Activated CD4-positive, alpha-beta T cell treated with anti-CD3 and anti-CD28 coated beads, Interleukin-2, amount 10 ng/mL, durations not matched to agents 7 days and 5 days (primary cell): Measurements from ENCODE around the gene FBXO40. TPM values are rescaled to one million over a fixed set of nuclear protein-coding genes. Genes with fewer than 3 reads are reported as not detected.

Source experiments
- CTCF ChIA-PET: fragments of 350-600 bp; sonication (Branson Sonifier 250); formaldehyde crosslinking; loops from one replicate; lab custom pipeline; 2021; ENCODE audit warnings: antibody characterized with exemption; lab: Charles Lee
- POLR2A ChIA-PET: fragments of 350-600 bp; sonication (Branson Sonifier 250); formaldehyde crosslinking; loops from one replicate; lab custom pipeline; 2021; ENCODE audit warnings: antibody characterized with exemption; lab: Charles Lee
- DNase-seq: peaks from one replicate; pipeline ENCODE4 v3.0.0-alpha.2; 2020
- H3K27ac Mint-ChIP-seq: one replicate; pipeline ENCODE4 v1.8.0; 2021; ENCODE audit warnings: mild to moderate bottlenecking, moderate library complexity, mixed read lengths
- H3K27me3 Mint-ChIP-seq: one replicate; pipeline ENCODE4 v1.8.0; 2021; ENCODE audit warnings: mixed read lengths
- H3K36me3 Mint-ChIP-seq: one replicate; pipeline ENCODE4 v1.8.0; 2021; ENCODE audit warnings: low read depth, mixed read lengths
- H3K4me1 Mint-ChIP-seq: one replicate; pipeline ENCODE4 v1.8.0; 2021; ENCODE audit warnings: mixed read lengths
- H3K4me3 Mint-ChIP-seq: one replicate; pipeline ENCODE4 v1.8.0; 2021; ENCODE audit warnings: mild to moderate bottlenecking, moderate library complexity, mixed read lengths
- H3K9me3 Mint-ChIP-seq: one replicate; pipeline ENCODE4 v1.8.0; 2021; ENCODE audit warnings: mixed read lengths
- total RNA-seq, 2 experiments: library from RNA; stranded (reverse); gene quantifications; one replicate each; pipeline ENCODE4 v1.2.3, GENCODE V29; 2021

The FBXO40 gene
- total RNA-seq, 2 experiments from 2014 or later, result not detected

DNA sequence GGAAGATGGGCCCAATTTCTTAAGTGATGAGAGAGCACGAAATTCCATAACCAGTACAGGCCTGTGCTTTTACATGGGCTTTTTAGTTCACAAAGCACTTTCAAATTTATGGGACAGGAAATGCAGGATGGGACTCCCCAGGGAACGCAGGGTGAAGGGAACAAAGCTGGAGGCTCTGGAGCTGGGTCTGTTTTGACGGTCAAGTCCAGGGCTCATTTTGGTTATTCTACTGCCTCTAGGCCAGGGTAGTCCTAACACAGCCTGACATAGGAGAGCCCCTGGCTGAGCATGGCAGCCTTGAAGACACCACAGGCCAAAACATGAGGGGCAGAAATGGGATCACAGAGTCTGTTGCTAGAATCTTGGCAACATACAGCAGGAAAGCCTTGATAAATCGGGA lies 34.0 kb downstream of the FBXO40 start:
- H3K27me3 Mint-ChIP-seq, result no peaks in the 10 kb centered on the region
- no peak overlapping the region for H3K27ac Mint-ChIP-seq
- no peak for DNase-seq
- no peaks in the 10 kb centered on the region for H3K4me1 Mint-ChIP-seq
- CTCF ChIA-PET, result no interaction called here
- H3K4me3 Mint-ChIP-seq, result no peak overlapping the region
- H3K9me3 Mint-ChIP-seq, result no peaks in the 10 kb centered on the region
- POLR2A ChIA-PET, result no interaction called here
- H3K36me3 Mint-ChIP-seq, result peaks cover 34% of the 10 kb centered on the region

DNA sequence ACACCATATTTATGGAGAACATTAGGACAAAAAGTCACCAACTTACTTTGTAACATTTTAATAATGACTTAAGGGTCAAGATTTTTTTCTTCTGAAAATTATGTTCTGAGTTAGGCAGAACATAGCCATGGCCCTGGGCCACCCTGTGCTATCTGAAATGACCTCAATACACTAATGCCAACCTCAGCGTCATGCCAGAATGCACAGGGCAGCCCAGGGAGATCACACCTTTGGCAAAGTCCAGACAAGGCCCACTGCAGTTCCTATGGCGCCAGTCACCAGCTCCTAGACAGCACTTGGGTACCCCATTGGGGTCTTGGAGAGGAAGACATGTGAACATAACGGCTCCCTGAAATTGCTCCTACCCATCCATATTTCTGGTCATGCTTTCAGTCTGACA lies 34.4 kb downstream of the FBXO40 start:
- H3K27ac Mint-ChIP-seq, result no peak overlapping the region
- no peaks in the 10 kb centered on the region for H3K27me3 Mint-ChIP-seq
- H3K4me1 Mint-ChIP-seq, result no peaks in the 10 kb centered on the region
- POLR2A ChIA-PET, result no interaction called here
- no peak for DNase-seq
- no peak overlapping the region for H3K4me3 Mint-ChIP-seq
- peaks cover 38% of the 10 kb centered on the region for H3K36me3 Mint-ChIP-seq
- CTCF ChIA-PET, result no interaction called here
- H3K9me3 Mint-ChIP-seq, result no peaks in the 10 kb centered on the region

DNA sequence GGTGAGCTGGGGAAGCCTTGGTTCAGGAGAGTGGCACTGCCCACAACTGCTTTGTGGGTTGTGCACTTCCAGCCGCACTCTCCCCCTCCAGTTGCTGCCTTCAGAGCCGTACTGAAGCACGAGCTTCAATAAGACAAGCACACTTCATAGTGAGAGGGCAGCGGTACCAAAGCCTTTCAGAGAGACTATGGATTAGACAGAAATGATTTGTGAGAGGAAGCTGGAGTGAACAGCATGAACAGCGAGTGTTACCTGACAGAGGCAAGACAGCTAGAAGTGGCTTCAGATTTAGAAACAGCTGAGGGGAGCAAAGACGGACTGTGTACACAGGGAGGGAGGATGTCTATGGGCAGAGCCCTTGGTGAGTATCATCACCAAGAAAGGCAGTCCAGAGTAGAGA lies 36.4 kb downstream of the FBXO40 start:
- no peaks in the 10 kb centered on the region for H3K4me1 Mint-ChIP-seq
- no peak for DNase-seq
- H3K9me3 Mint-ChIP-seq, result no peaks in the 10 kb centered on the region
- ChIA-PET POLR2A (no interaction called here), CTCF (interaction anchor here (0.6 kb wide), 1 partner anchor 101 kb away, joined by 3 read pairs; no protein-coding TSS in a partner anchor)
- peak overlapping the region; percentile 5 for H3K27ac Mint-ChIP-seq
- peaks cover 57% of the 10 kb centered on the region for H3K36me3 Mint-ChIP-seq
- no peaks in the 10 kb centered on the region for H3K27me3 Mint-ChIP-seq
- H3K4me3 Mint-ChIP-seq, result no peak overlapping the region

DNA sequence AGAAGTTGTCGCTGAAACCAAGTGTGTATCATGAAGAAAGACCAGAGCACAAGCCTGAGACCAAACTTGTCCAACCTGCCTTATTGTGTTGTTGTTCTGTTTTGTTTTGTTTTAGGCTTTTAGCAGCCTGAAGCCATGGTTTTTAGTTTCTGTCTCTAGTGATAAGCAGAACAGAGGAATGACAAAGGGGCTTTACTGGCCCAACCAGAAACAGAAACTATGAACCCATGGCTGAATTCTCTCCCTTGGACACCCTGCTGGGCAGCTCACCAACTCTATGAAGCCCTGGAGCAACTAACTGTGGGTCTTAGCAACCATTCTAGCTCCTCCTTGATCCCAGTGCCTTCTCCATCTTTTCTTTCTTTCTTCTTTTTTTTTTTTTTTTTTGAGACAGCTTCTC lies 37.2 kb downstream of the FBXO40 start:
- POLR2A ChIA-PET, result no interaction called here
- Mint-ChIP-seq H3K27ac (no peak overlapping the region), H3K9me3 (no peaks in the 10 kb centered on the region), H3K27me3 (no peaks in the 10 kb centered on the region), H3K36me3 (peaks cover 64% of the 10 kb centered on the region), H3K4me3 (no peak overlapping the region), H3K4me1 (no peaks in the 10 kb centered on the region)
- no peak for DNase-seq
- CTCF ChIA-PET, result interaction anchor here (0.9 kb wide), 1 partner anchor 140 kb away, joined by 5 read pairs; no protein-coding TSS in a partner anchor

DNA sequence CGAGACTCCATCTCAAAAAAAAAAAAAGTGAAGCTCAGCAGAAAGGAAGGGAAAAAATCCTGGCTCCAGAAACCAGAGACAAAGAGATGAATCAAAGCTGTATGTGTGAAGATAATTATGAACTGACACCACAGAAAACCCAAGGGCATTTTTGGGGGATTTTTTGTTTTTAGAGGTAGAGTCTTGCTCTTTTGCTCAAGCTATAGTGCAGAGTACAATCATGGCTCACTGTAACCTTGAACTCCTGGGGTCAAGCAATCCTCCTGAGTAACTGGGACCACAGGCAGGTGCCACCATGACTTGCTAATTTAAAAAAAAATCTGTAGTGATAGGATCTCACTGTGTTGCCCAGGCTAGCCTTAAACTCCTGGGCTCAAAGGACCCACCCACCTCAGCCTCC lies 44.7 kb downstream of the FBXO40 start:
- Mint-ChIP-seq H3K36me3 (peaks cover 82% of the 10 kb centered on the region), H3K27me3 (no peaks in the 10 kb centered on the region), H3K4me3 (no peak overlapping the region), H3K27ac (peak overlapping the region; percentile 57), H3K4me1 (peaks cover 7% of the 10 kb centered on the region), H3K9me3 (no peaks in the 10 kb centered on the region)
- ChIA-PET CTCF (interaction anchor here (0.6 kb wide), 2 partner anchors 91 to 277 kb away, joined by 3 to 4 read pairs; no protein-coding TSS in a partner anchor), POLR2A (interaction anchor here (0.6 kb wide), 1 partner anchor 670 kb away, joined by 4 read pairs; no protein-coding TSS in a partner anchor)
- DNase-seq, result no peak

DNA sequence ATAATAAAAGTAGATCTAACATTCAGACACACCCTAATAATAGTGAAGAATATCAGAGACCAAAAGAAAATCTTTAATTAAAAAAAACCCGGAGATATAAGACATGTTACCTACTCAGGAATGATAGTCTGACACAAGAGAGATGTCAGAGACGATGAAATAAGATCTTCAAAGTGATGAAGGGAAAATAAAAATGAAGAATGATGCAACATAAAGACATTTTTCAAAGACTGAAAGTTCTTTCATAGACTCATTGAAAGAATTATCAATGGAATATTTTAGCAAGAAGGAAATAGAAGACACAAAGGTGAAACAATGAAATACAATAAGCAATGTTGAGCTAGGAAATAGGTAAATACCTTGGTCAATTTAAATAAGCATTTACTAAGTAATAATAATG lies 47.9 kb downstream of the FBXO40 start:
- Mint-ChIP-seq H3K27ac (no peak overlapping the region), H3K27me3 (no peaks in the 10 kb centered on the region), H3K4me1 (peaks cover 7% of the 10 kb centered on the region), H3K36me3 (peaks cover 77% of the 10 kb centered on the region), H3K9me3 (no peaks in the 10 kb centered on the region), H3K4me3 (no peak overlapping the region)
- POLR2A ChIA-PET, result no interaction called here
- CTCF ChIA-PET, result no interaction called here
- DNase-seq, result no peak

DNA sequence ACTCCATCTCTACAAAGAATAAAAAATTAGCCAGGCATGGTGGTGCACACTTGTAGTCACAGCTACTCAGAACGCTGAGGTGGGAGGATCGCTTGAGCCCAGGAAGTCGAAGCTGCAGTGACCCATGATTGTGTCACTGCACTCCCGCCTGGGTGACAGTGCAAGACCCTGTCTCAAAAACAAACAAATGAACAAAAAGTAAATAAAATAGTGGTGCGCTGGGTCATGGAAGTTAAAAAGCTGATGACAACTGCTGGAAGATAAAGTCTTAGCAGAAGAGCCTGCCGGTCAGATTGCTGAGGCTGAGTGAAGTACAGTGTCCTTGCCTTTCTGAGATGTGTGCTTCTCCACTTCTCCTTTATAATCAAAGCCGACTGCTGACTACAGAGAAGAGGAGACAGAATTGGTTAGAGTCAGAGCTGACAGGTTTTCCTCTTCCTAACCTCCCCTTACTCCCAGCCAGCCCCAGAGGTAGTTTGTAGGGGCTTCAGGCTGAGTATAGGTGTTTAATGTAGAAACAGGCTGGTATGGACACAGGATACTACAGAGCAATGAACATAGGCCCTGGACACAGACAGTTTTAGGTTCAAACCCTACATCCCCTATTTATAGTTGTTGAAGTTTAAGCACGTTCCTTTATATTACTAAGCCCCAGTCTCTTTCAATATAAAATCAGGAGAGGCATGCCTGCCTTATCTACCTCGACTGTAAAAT lies 49.6 kb downstream of the FBXO40 start:
- Mint-ChIP-seq H3K27me3 (no peaks in the 10 kb centered on the region), H3K36me3 (peaks cover 70% of the 10 kb centered on the region), H3K27ac (no peak overlapping the region), H3K9me3 (no peaks in the 10 kb centered on the region), H3K4me1 (peaks cover 7% of the 10 kb centered on the region), H3K4me3 (no peak overlapping the region)
- ChIA-PET CTCF (interaction anchor here (1.3 kb wide), 1 partner anchor 23 kb away, joined by 3 read pairs; no protein-coding TSS in a partner anchor), POLR2A (no interaction called here)
- no peak for DNase-seq

DNA sequence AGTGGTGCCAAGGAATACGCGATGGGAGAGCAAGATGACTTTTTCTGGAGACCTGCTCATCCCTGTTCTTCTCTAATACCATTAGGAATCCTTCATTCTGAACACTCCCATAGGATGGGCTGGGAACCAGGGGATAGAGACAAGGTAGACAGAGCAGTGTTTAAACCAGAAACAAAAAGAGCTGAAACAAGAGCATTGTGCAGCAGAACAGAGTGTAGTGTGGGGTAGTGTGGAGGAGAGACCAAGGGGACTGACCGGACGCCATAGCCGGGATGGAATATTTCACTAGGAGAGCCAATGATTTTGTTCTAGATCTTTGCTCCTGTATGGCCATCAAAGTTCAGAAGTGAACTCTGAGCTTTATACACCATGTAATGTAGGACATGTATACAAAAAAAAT lies 51.9 kb downstream of the FBXO40 start:
- Mint-ChIP-seq H3K4me3 (no peak overlapping the region), H3K36me3 (peaks cover 59% of the 10 kb centered on the region), H3K27me3 (no peaks in the 10 kb centered on the region), H3K27ac (no peak overlapping the region), H3K4me1 (peaks cover 8% of the 10 kb centered on the region), H3K9me3 (no peaks in the 10 kb centered on the region)
- POLR2A ChIA-PET, result no interaction called here
- no peak for DNase-seq
- CTCF ChIA-PET, result no interaction called here

DNA sequence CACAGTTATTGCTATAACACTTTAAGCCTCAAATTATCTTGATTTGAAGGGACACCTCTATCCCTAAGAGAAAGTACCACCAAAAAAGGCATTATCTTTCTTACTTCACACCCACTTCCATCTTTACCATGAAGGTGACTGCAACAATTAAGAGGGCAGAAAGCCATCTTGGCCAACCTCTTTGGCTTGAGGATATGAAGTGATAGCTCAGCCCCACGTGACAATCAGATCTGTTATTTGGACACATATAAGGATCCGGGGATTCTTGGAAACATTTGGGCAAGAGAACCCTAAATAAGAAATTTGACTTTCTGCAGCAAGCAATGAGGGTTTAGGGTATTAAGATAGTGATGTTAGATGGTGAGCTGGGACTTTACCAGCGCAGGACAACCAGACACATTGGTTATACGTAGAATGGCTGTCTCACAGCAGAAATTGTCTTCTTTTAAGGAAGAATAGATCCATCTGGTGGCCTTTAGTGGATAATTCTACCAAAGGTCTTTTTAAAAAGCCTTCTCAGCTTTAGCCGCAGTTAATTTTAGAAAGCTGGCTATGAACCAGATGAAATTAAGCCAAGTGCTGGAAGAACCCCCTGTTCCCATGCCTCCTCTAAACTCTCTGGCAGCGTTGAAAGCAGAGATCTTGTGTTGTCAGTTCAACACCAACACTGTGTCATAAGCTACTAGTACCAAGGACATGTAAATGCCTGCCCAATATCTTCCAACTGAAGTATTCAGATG lies 55.2 kb downstream of the FBXO40 start:
- Mint-ChIP-seq H3K27ac (no peak overlapping the region), H3K27me3 (no peaks in the 10 kb centered on the region), H3K36me3 (peaks cover 65% of the 10 kb centered on the region), H3K4me3 (no peak overlapping the region), H3K9me3 (peaks cover 3% of the 10 kb centered on the region), H3K4me1 (peaks cover 26% of the 10 kb centered on the region)
- ChIA-PET CTCF (no interaction called here), POLR2A (no interaction called here)
- DNase-seq, result no peak

DNA sequence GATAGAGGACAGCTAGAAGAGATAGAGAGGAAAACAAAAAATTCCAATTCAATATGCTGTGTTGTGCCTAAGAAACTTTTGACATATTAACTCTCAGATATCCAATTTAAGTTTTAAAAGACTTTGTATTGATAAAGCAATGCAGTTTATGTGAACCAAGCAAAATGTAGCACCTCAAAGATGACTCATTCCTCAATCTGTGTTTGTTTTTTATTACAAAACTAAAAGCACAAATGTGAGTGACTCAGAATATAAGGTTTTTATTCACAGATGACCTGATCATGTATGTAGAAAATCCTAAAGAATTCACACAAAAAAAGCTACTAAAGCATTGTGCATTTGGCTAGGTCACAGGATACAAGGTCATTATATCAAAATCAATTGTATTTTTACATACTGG lies 56.5 kb downstream of the FBXO40 start:
- POLR2A ChIA-PET, result no interaction called here
- CTCF ChIA-PET, result no interaction called here
- no peak overlapping the region for H3K4me3 Mint-ChIP-seq

DNA sequence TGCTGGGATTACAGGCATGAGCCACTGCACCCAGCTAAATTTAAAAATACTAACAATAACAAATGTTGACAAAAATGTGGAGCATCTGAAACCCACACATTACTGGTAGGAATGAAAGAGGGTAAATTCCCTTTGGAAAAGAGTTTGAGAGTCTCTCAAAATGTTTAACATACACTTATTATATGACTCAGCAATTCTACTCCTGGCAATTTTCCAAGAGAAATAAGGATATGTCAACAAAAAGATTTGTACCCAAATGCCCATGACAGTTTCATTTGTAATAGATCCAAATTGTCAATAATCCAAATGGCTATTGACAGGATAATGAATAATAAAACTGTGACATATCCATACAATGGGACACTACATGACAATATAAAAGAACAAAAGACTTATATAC lies 58.5 kb downstream of the FBXO40 start:
- no peak for DNase-seq
- no peak overlapping the region for H3K4me3 Mint-ChIP-seq
- H3K4me1 Mint-ChIP-seq, result peaks cover 51% of the 10 kb centered on the region
- no peaks in the 10 kb centered on the region for H3K27me3 Mint-ChIP-seq
- ChIA-PET CTCF (interaction anchor here (0.6 to 1.6 kb wide), 3 partner anchors 8 to 765 kb away, joined by 3 read pairs; no protein-coding TSS in a partner anchor), POLR2A (no interaction called here)
- H3K9me3 Mint-ChIP-seq, result peaks cover 3% of the 10 kb centered on the region
- no peak overlapping the region for H3K27ac Mint-ChIP-seq
- peaks cover 75% of the 10 kb centered on the region for H3K36me3 Mint-ChIP-seq

More for the DNA sequence above, 56.5 kb downstream of the FBXO40 start:
- Mint-ChIP-seq H3K27me3 (no peaks in the 10 kb centered on the region), H3K27ac (no peak overlapping the region), H3K36me3 (peaks cover 65% of the 10 kb centered on the region), H3K4me1 (peaks cover 37% of the 10 kb centered on the region), H3K9me3 (peaks cover 3% of the 10 kb centered on the region)
- no peak for DNase-seq

DNA sequence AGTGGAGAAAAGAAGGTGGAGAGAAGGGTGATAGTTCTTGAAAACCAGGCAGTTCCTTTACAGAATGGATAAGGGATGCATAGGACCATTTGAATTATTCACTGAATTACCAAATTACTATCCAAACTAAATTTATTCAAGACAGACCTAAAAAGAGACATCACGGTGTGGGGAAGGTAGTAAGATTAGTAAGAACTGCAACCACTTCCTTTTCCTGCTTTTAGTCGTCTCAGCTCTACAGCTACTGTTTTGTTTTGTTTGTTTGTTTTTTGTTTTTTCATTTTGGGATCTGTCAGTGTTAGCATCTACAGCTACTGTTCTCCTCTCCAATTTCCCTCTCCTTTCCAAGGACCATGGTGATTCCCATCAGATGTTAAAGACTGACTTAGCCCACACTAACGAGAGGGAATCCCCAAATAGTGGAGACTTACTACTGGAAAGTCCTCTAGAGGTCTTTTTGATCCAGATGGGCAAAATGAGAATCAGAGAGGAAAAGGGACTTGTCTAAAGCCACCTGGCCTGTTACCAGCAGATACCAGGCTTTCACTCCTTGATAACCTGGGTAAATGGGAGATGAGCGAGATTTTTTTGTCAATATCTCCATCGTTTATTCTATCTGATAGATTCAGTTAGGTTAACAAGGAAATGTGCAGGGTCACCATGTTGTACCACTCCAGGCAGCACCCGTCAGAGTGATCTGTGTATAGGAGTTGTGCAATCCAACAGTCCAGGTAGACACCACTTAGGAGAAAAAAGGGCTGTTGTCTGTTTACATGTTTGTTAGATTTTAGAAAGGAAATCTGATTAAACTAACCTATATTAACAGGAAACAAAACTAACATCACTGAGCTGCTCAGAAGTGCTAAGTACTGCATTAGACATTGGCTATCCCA lies 61.6 kb downstream of the FBXO40 start:
- POLR2A ChIA-PET, result interaction anchor here (1.0 kb wide), 1 partner anchor 94 kb away, joined by 3 read pairs; no protein-coding TSS in a partner anchor
- DNase-seq, result peak; percentile 15
- Mint-ChIP-seq H3K9me3 (peaks cover 3% of the 10 kb centered on the region), H3K36me3 (peaks cover 91% of the 10 kb centered on the region), H3K4me3 (peak overlapping the region; percentile 10), H3K4me1 (peaks cover 79% of the 10 kb centered on the region), H3K27ac (peak overlapping the region; percentile 73), H3K27me3 (no peaks in the 10 kb centered on the region)
- CTCF ChIA-PET, result interaction anchor here (0.7 to 1.1 kb wide), 2 partner anchors 13 to 17 kb away, joined by 3 read pairs; no protein-coding TSS in a partner anchor
